Subcutaneous abdominal adipose tissue (tissue), 5 donors: ENCODE results near the gene CEP72.
"Not testable (repeated sequence)": the region's sequence is repeated elsewhere in the genome, so short reads cannot be mapped to it uniquely, and the experiment has no call there.

Source experiments
- H3K27ac ChIP-seq: one replicate; pipeline ENCODE4 v1.7.0; 2013; ENCODE audit warnings: low read depth, mild to moderate bottlenecking, inconsistent platforms, low read length, moderate library complexity
- H3K27me3 ChIP-seq, 5 donors: one replicate each; pipeline ENCODE4 v1.7.0; 2013; ENCODE audit warnings: low read length in 5 of 5, inconsistent platforms in 1 of 5; ENCODE audit not compliant: control insufficient read depth in 5 of 5, insufficient read depth in 4 of 5
- H3K36me3 ChIP-seq, 5 donors: one replicate each; pipeline ENCODE4 v1.7.0; 2013; ENCODE audit warnings: low read length in 5 of 5; ENCODE audit not compliant: control insufficient read depth in 5 of 5, insufficient read depth in 5 of 5
- H3K4me1 ChIP-seq, 5 donors: one replicate each; pipeline ENCODE4 v1.7.0; 2013; ENCODE audit warnings: low read length in 5 of 5, mild to moderate bottlenecking in 3 of 5, moderate library complexity in 1 of 5; ENCODE audit not compliant: control insufficient read depth in 5 of 5, insufficient read depth in 5 of 5
- H3K4me3 ChIP-seq, 5 donors: one replicate each; pipeline ENCODE4 v1.7.0; 2013; ENCODE audit warnings: low read length in 5 of 5, low read depth in 1 of 5
- H3K9ac ChIP-seq, 5 donors: one replicate each; pipeline ENCODE4 v1.7.0; 2013; ENCODE audit warnings: low read length in 5 of 5, mild to moderate bottlenecking in 4 of 5, moderate library complexity in 3 of 5
- H3K9me3 ChIP-seq, 5 donors: one replicate each; pipeline ENCODE4 v1.7.0; 2013; ENCODE audit warnings: low read length in 5 of 5; ENCODE audit not compliant: control insufficient read depth in 5 of 5
- donor health status: healthy.
- donor health status: healthy.
- donor health status: healthy.
- donor health status: healthy.
- donor health status: healthy.

The CEP72 gene

DNA sequence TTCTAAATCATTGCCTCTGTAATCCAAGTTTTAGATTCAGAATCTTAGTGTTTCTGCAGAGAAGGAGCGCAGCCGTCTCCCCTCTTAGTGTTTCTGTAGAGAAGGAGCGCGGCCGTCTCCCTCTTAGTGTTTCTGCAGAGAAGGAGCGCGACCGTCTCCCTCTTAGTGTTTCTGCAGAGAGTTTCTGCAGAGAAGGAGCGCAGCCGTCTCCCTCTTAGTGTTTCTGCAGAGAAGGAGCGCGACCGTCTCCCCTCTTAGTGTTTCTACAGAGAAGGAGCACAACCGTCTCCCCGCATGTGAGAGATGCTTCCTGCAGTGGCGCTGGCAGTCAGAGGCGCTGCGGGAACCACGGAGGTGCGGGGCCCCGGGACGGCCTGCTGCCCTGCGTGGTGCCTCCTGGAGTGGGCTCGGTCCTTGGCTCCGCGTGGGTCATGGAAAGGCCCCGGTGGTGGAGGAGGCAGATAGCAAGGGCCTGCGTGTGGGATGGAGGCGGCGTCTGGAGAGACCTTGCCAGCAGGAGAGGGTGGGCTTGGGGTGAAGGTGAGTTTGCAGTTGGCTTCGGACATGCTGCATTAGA lies 10.9 kb downstream of the CEP72 start:
- H3K4me3 ChIP-seq: no peak overlapping the region
- H3K36me3 ChIP-seq: peaks cover 0 to 56% (median 36%) of the 10 kb centered on the region in 5 donors
- no peaks in the 10 kb centered on the region for H3K27me3 ChIP-seq
- peaks cover 0 to 9% (median 0%) of the 10 kb centered on the region in 5 donors for H3K4me1 ChIP-seq
- H3K27ac ChIP-seq: no peak overlapping the region
- H3K9ac ChIP-seq: no peak overlapping the region
- no peaks in the 10 kb centered on the region for H3K9me3 ChIP-seq

DNA sequence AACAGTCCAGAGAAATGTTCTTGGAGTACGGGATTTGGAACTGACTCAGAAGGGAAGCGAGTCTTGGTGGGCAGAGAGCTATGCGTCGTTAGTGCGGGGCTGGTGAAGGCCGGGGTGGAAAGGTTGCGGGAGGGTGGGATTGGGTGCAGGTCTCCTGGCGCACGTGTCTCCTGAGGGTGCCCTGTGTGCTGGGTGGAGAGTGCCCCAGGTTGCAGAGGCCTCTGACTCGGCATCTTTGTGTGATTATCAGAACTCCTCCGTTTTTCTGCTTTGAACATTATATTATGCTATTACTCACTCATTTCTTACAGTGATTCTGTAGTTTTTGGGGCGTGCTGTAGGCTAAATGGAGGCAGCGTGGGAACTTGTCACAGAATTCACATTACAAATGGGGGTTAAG lies 11.4 kb downstream of the CEP72 start:
- Histone ChIP-seq H3K27ac (no peak overlapping the region), H3K36me3 (peaks cover 0 to 57% (median 37%) of the 10 kb centered on the region in 5 donors), H3K9ac (no peak overlapping the region), H3K4me1 (peaks cover 0 to 9% (median 0%) of the 10 kb centered on the region in 5 donors), H3K27me3 (no peaks in the 10 kb centered on the region), H3K9me3 (no peaks in the 10 kb centered on the region), H3K4me3 (no peak overlapping the region)

GRCh38 chr5:624118-624950 lies 12.2 kb downstream of the CEP72 start:
- Histone ChIP-seq H3K27me3 (no peaks in the 10 kb centered on the region), H3K9me3 (no peaks in the 10 kb centered on the region), H3K27ac (no peak overlapping the region), H3K36me3 (peaks cover 0 to 54% (median 33%) of the 10 kb centered on the region in 5 donors), H3K4me3 (no peak overlapping the region), H3K4me1 (peaks cover 0 to 9% (median 0%) of the 10 kb centered on the region in 5 donors), H3K9ac (no peak overlapping the region)

DNA sequence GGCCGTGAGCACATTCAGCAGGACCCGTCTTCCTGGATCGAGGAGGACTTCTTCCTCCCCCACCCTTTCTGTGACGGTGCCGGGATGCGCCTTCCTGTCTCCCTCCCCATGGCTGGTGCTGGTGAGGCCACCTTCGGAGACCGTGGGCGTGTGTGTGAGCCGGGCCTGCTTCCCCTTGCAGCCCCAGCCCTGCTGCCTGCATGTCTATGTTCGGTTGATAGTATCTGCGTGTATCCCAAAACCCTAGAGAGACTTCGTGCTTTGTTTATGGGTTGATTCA lies 12.8 kb downstream of the CEP72 start:
- H3K36me3 ChIP-seq: peaks cover 0 to 48% (median 27%) of the 10 kb centered on the region in 5 donors
- H3K27ac ChIP-seq: no peak overlapping the region
- H3K4me1 ChIP-seq: peaks cover 0 to 9% (median 0%) of the 10 kb centered on the region in 5 donors
- H3K9ac ChIP-seq: no peak overlapping the region
- no peak overlapping the region for H3K4me3 ChIP-seq
- H3K27me3 ChIP-seq: no peaks in the 10 kb centered on the region
- no peaks in the 10 kb centered on the region for H3K9me3 ChIP-seq

GRCh38 chr5:625516-625915 lies 13.4 kb downstream of the CEP72 start:
- Histone ChIP-seq H3K9ac (no peak overlapping the region), H3K36me3 (peaks cover 0 to 42% (median 21%) of the 10 kb centered on the region in 5 donors)

DNA sequence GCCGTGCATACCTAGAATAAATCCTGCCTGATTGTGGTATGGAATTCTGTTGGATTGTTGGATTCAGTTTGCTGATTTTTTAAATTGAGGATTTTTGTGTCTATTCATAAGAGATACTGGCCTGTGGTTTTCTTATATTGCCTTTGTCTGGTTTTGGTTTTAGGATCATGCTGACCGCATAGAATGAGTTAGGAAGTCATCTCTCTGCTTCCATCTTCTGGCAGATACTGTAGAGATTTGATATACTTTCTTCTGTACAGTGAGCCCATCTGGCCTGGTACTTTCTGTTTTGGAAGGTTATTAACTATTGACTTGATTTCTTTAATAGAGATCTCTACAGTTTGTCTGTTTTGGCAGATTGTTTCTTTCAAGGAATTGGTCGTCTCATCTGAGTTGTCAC lies 14.7 kb downstream of the CEP72 start:
- Histone ChIP-seq H3K27me3 (no peaks in the 10 kb centered on the region), H3K9ac (peak overlapping the region in 1 of 5 donors; percentile 35), H3K36me3 (peaks cover 0 to 29% (median 12%) of the 10 kb centered on the region in 5 donors), H3K9me3 (no peaks in the 10 kb centered on the region), H3K27ac (no peak overlapping the region), H3K4me1 (peaks cover 0 to 9% (median 0%) of the 10 kb centered on the region in 5 donors), H3K4me3 (no peak overlapping the region)

More at GRCh38 chr5:625516-625915, 13.4 kb downstream of the CEP72 start:
- H3K9me3 ChIP-seq: no peaks in the 10 kb centered on the region
- H3K27ac ChIP-seq: no peak overlapping the region
- H3K4me1 ChIP-seq: peaks cover 0 to 9% (median 0%) of the 10 kb centered on the region in 5 donors
- H3K27me3 ChIP-seq: no peaks in the 10 kb centered on the region
- no peak overlapping the region for H3K4me3 ChIP-seq

DNA sequence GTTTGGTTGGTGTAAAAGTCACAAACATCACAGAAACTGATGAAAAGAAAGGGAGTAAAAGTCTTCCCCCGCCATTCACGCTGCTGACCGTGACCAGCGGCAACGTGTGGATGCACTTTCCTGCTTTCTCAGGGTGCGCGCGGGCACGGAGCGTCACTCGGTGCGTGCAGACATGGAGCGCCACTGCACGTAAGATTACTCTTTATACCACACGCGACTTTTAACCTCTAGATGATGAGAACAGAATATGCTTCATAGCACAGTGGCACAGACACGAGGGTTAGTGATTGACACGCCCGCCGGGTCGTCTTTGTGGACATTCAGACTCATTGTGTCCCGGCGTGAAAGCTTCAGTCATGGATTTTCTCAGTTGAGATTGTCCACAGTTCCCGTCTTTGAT lies 15.7 kb downstream of the CEP72 start:
- no peaks in the 10 kb centered on the region for H3K27me3 ChIP-seq
- peaks cover 0 to 9% (median 0%) of the 10 kb centered on the region in 5 donors for H3K4me1 ChIP-seq
- no peak overlapping the region for H3K4me3 ChIP-seq
- H3K9me3 ChIP-seq: no peaks in the 10 kb centered on the region
- no peak overlapping the region for H3K9ac ChIP-seq
- H3K27ac ChIP-seq: no peak overlapping the region
- peaks cover 0 to 26% (median 12%) of the 10 kb centered on the region in 5 donors for H3K36me3 ChIP-seq

- not testable (repeated sequence) for H3K9me3 ChIP-seq, H3K27me3 ChIP-seq, H3K4me3 ChIP-seq, H3K4me1 ChIP-seq, H3K9ac ChIP-seq, H3K27ac ChIP-seq
- peaks cover 0 to 22% (median 12%) of the 10 kb centered on the region in 5 donors for H3K36me3 ChIP-seq
Observed at GRCh38 chr5:628351-629205, 16.4 kb downstream of the CEP72 start.

- peaks cover 0 to 36% (median 29%) of the 10 kb centered on the region in 5 donors for H3K36me3 ChIP-seq
- peaks cover 0 to 7% (median 4%) of the 10 kb centered on the region in 5 donors for H3K9me3 ChIP-seq
- no peaks in the 10 kb centered on the region for H3K4me1 ChIP-seq
Observed at GRCh38 chr5:633501-633955, 21.4 kb downstream of the CEP72 start.

More at GRCh38 chr5:633501-633955, 21.4 kb downstream of the CEP72 start:
- no peak overlapping the region for H3K9ac ChIP-seq
- no peak overlapping the region for H3K4me3 ChIP-seq
- H3K27ac ChIP-seq: no peak overlapping the region
- no peaks in the 10 kb centered on the region for H3K27me3 ChIP-seq
